Small intestine (tissue), 7 donors: ENCODE results near the gene POLE. TPM values are rescaled to one million over a fixed set of nuclear protein-coding genes. Genes with fewer than 3 reads are reported as not detected.

Experiments used
- DNase-seq, 2 donors: peaks; one replicate each; pipeline versions ENCODE4 v3.0.0 to v3.0.0-alpha.2; 2013
- FAIRE-seq: peaks from 2 replicates; lab custom pipeline; 2012; peaks lifted over from hg19 to GRCh38; lab: Jason Lieb, UNC
- H3K27ac ChIP-seq, 3 donors: one replicate each; pipeline ENCODE4 v1.5.1; 2013; ENCODE audit warnings: low read length in 2 of 3, mild to moderate bottlenecking in 2 of 3, control low read depth in 1 of 3, inconsistent platforms in 1 of 3, low read depth in 1 of 3, moderate library complexity in 1 of 3
- H3K27me3 ChIP-seq, 3 donors: one replicate each; pipeline ENCODE4 v1.6.1; 2013; ENCODE audit warnings: low read length in 3 of 3, inconsistent platforms in 1 of 3; ENCODE audit not compliant: control insufficient read depth in 3 of 3, insufficient read depth in 3 of 3
- H3K36me3 ChIP-seq, 3 donors: one replicate each; pipeline ENCODE4 v1.6.1; 2013; ENCODE audit warnings: low read length in 3 of 3, inconsistent platforms in 1 of 3, low read depth in 1 of 3, mild to moderate bottlenecking in 1 of 3, moderate library complexity in 1 of 3; ENCODE audit not compliant: control insufficient read depth in 3 of 3, insufficient read depth in 2 of 3
- H3K4me1 ChIP-seq, 3 donors: one replicate each; pipeline ENCODE4 v1.6.1; 2013; ENCODE audit warnings: low read length in 2 of 3, inconsistent platforms in 1 of 3, low read depth in 1 of 3, mild to moderate bottlenecking in 1 of 3, moderate library complexity in 1 of 3; ENCODE audit not compliant: control insufficient read depth in 3 of 3, insufficient read depth in 2 of 3
- H3K4me3 ChIP-seq, 3 donors: one replicate each; pipeline ENCODE4 v1.5.1; 2013; ENCODE audit warnings: low read length in 3 of 3, control low read depth in 1 of 3, inconsistent platforms in 1 of 3, low read depth in 1 of 3, mild to moderate bottlenecking in 1 of 3, moderate library complexity in 1 of 3
- H3K9me3 ChIP-seq, 2 donors: one replicate each; pipeline ENCODE4 v1.6.1; 2013; ENCODE audit warnings: low read depth in 1 of 2, low read length in 1 of 2; ENCODE audit not compliant: control insufficient read depth in 2 of 2, insufficient read depth in 1 of 2
- WGBS, 3 donors: extraction: QIAGEN DNeasy Blood & Tissue Kit; methylation state at CpG; one replicate each; pipeline ENCODE4 v1.1.7; 2013; 5-methylcytosine and 5-hydroxymethylcytosine counted together
- polyA plus RNA-seq, 4 donors: library from polyadenylated mRNA; stranded (reverse) in 3 of 4; unstranded in 1 of 4; fragments of 200-250 nt in 3 of 4; fragments of 120-200 nt in 1 of 4; gene quantifications; one replicate each; pipeline versions ENCODE4 v1.2.1 to v1.2.3, GENCODE V29; 2013
- donor health status: healthy with polysubstance abuse.
- donor health status: control.
- donor health status: control.
- donor health status: Bipolar disorder and iron deficiency.
- donor health status: healthy.

The POLE gene
- polyA plus RNA-seq, 4 donors, result 23.6 to 58.6 (median 34.0) TPM

DNA sequence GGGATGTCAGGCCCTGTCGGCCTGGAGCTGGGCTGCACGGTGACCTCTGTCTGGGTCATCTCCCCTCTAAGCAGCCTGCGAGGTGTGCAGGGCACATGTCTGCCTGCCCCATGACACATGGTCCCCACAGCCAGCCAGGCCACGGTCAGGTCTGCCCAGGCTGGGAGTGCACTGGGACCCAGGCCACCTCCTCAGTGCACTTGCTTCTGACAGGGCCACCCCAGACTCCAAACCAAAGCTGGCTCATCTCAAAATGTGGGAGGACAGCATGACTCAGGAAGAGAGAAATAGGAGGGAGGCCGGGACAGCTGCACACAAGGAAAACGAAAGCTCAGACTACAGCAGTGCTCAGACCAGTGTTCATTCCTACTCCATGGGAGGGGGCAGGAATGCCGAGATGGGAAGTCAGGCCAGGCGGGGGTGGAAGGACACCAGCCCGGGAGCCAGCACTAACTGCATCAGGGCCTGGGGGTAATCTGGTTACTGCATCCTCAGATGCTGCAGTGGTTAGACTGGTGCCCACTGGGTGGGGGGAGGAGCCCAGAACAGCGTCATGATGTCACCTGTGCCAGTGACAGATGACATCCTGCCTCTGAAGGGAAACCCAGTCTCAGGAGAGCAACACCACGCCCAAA lies 64.6 kb downstream of the POLE start:
- peak overlapping the region in 1 of 3 donors; percentile 42 for H3K27ac ChIP-seq
- H3K4me1 ChIP-seq, result peaks cover 0 to 11% (median 4%) of the 10 kb centered on the region in 3 donors

GRCh38 chr12:132621657-132622435 lies 65.3 kb downstream of the POLE start:
- FAIRE-seq (no peak), DNase-seq (no peak)
- H3K4me1 ChIP-seq, result peaks cover 0 to 11% (median 4%) of the 10 kb centered on the region in 3 donors
- no peak overlapping the region for H3K27ac ChIP-seq
- no peak overlapping the region for H3K4me3 ChIP-seq
- 45 to 71% (median 56%) methylated on average over 20 to 21 of the region's 21 CpGs for WGBS, 3 donors
- peaks cover 0 to 10% of the 10 kb centered on the region in 2 donors for H3K9me3 ChIP-seq
- H3K27me3 ChIP-seq, result peaks cover 0 to 35% (median 11%) of the 10 kb centered on the region in 3 donors
- H3K36me3 ChIP-seq, result peaks cover 2 to 34% (median 5%) of the 10 kb centered on the region in 3 donors

More for the DNA sequence above, 64.6 kb downstream of the POLE start:
- peaks cover 0 to 3% of the 10 kb centered on the region in 2 donors for H3K9me3 ChIP-seq
- FAIRE-seq (no peak), DNase-seq (peak; percentile 25 to 44)
- peaks cover 2 to 37% (median 5%) of the 10 kb centered on the region in 3 donors for H3K36me3 ChIP-seq
- 13 to 34% (median 34%) methylated on average over 11 of the region's 11 CpGs for WGBS, 3 donors
- peaks cover 0 to 27% (median 4%) of the 10 kb centered on the region in 3 donors for H3K27me3 ChIP-seq
- H3K4me3 ChIP-seq, result no peak overlapping the region

DNA sequence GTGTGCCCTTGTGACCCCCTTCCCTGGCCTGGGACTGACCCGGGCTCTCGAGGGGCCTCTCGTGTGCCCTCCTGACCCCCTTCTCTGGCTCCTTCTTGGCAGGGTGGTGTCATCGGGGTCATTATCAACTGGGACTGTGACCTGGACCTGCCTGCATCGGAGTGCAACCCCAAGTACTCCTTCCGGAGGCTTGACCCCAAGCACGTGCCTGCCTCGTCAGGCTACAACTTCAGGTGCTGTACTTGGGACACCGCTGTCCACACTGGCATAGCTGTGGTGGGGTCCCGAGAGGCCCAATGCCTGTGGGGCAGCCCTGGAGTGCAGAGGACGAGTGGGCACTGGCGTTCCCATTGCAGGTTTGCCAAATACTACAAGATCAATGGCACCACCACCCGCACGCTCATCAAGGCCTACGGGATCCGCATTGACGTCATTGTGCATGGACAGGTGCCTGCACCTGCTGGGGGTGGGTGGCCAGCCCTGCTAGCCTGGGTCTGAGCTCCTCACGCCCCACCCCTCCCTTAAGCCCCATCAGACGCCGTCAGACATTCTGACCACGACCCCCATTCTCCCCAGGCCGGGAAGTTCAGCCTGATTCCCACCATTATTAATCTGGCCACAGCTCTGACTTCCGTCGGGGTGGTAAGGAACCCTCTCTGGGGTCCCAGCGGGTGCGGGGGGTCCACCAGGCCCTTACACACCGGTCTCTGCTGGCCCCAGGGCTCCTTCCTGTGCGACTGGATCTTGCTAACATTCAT lies 66.1 kb downstream of the POLE start:
- 59 to 71% (median 66%) methylated on average over 25 to 28 of the region's 28 CpGs for WGBS, 3 donors
- DNase-seq (no peak), FAIRE-seq (no peak)
- H3K9me3 ChIP-seq, result peaks cover 0 to 18% of the 10 kb centered on the region in 2 donors
- H3K27ac ChIP-seq, result no peak overlapping the region
- H3K36me3 ChIP-seq, result peaks cover 2 to 32% (median 5%) of the 10 kb centered on the region in 3 donors
- no peak overlapping the region for H3K4me3 ChIP-seq
- H3K27me3 ChIP-seq, result peaks cover 0 to 40% (median 14%) of the 10 kb centered on the region in 3 donors
- H3K4me1 ChIP-seq, result peaks cover 0 to 11% (median 4%) of the 10 kb centered on the region in 3 donors

GRCh38 chr12:132620113-132620898 lies 66.8 kb downstream of the POLE start:
- FAIRE-seq, result no peak
- no peak for DNase-seq
- no peak overlapping the region for H3K27ac ChIP-seq
- peaks cover 0 to 11% (median 4%) of the 10 kb centered on the region in 3 donors for H3K4me1 ChIP-seq
- peaks cover 0 to 47% (median 18%) of the 10 kb centered on the region in 3 donors for H3K27me3 ChIP-seq
- 47 to 55% (median 47%) methylated on average over 26 to 29 of the region's 29 CpGs for WGBS, 3 donors
- peaks cover 0 to 26% of the 10 kb centered on the region in 2 donors for H3K9me3 ChIP-seq
- H3K4me3 ChIP-seq, result no peak overlapping the region
- H3K36me3 ChIP-seq, result peaks cover 2 to 24% (median 5%) of the 10 kb centered on the region in 3 donors

DNA sequence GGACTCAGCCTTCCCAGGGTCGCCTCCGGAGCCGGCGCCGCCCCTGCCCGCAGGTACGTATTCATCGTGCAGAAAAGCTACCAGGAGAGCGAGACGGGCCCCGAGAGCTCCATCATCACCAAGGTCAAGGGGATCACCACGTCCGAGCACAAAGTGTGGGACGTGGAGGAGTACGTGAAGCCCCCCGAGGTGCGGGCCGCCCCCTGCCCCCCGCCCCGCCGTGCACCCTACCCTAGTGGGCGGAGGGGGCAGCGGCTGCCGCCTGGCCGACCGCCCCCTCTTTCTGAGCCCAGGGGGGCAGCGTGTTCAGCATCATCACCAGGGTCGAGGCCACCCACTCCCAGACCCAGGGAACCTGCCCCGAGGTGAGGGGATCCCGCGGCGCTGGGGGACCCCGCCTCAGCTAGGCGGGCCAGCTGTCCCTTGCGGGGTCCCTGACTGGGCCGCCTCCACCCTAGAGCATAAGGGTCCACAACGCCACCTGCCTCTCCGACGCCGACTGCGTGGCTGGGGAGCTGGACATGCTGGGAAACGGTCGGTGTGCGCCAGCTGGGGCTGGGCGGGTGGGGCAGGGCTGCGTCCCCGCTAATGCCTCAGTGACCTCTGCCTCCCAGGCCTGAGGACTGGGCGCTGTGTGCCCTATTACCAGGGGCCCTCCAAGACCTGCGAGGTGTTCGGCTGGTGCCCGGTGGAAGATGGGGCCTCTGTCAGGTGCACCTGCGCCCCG lies 67.6 kb downstream of the POLE start:
- no peak for FAIRE-seq
- no peak for DNase-seq

DNA sequence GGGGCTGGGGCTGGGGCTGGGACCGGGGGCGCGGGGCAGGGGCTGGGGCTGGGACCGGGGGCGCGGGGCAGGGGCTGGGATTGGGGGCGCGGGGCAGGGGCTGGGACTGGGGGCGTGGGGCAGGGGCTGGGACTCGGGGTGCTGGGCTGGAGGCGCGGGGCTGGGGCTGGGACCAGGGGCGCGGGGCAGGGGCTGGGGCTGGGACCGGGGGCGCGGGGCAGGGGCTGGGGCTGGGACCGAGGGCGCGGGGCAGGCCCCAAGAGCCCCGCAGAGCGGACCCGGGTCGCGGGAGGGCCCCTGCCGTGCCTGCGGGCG lies 68.1 kb downstream of the POLE start:
- FAIRE-seq (no peak), DNase-seq (no peak)
- Histone ChIP-seq H3K27ac (no peak overlapping the region), H3K4me1 (peaks cover 0 to 11% (median 4%) of the 10 kb centered on the region in 3 donors), H3K27me3 (peaks cover 0 to 54% (median 18%) of the 10 kb centered on the region in 3 donors), H3K9me3 (peaks cover 0 to 30% of the 10 kb centered on the region in 2 donors), H3K36me3 (peaks cover 0 to 12% (median 2%) of the 10 kb centered on the region in 3 donors), H3K4me3 (no peak overlapping the region)
- 10 to 17% (median 11%) methylated on average over 10 to 27 of the region's 28 CpGs for WGBS, 3 donors

More for the DNA sequence above, 67.6 kb downstream of the POLE start:
- no peak overlapping the region for H3K4me3 ChIP-seq
- H3K36me3 ChIP-seq, result peaks cover under 1 to 17% (median 2%) of the 10 kb centered on the region in 3 donors
- H3K27me3 ChIP-seq, result peaks cover 0 to 53% (median 18%) of the 10 kb centered on the region in 3 donors
- peaks cover 0 to 30% of the 10 kb centered on the region in 2 donors for H3K9me3 ChIP-seq
- no peak overlapping the region for H3K27ac ChIP-seq
- H3K4me1 ChIP-seq, result peaks cover 0 to 11% (median 4%) of the 10 kb centered on the region in 3 donors
- 15 to 21% (median 19%) methylated on average over 39 to 53 of the region's 53 CpGs for WGBS, 3 donors

DNA sequence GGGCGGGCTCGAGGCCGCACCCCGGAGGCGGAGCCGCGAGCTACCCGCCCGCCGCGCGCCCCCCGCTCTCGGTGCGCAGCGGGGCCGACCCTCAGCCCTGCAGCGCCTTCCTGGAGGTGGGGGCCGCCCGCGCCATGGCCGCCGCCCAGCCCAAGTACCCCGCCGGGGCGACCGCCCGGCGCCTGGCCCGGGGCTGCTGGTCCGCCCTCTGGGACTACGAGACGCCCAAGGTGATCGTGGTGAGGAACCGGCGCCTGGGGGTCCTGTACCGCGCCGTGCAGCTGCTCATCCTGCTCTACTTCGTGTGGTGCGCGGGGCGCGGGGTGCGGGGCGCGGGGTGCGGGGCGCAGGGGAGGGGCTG lies 68.5 kb downstream of the POLE start, which contains the start of gene P2RX2:
TSS of gene P2RX2 (plus strand) at position 94 of the 361 bp plus-strand sequence. CDS start at position 135, 41 bp downstream.
- WGBS, 3 donors, result 5 to 13% (median 7%) methylated on average over 18 to 49 of the region's 49 CpGs
- H3K36me3 ChIP-seq, result peaks cover 0 to 8% (median 0%) of the 10 kb centered on the region in 3 donors
- no peak for FAIRE-seq
- peak within 1 kb of the TSS in 1 of 3 donors; percentile 37 for H3K4me3 ChIP-seq
- peaks cover 0 to 30% of the 10 kb centered on the region in 2 donors for H3K9me3 ChIP-seq
- peaks cover 0 to 56% (median 18%) of the 10 kb centered on the region in 3 donors for H3K27me3 ChIP-seq
- DNase-seq, result no peak
- H3K4me1 ChIP-seq, result peaks cover 0 to 11% (median 4%) of the 10 kb centered on the region in 3 donors
- no peak within 1 kb of the TSS for H3K27ac ChIP-seq
